ENCODE data around the gene PGAP3. TPM values are rescaled to one million over a fixed set of nuclear protein-coding genes. Genes with fewer than 3 reads are reported as not detected.
A peak's percentile ranks its signal among the peaks of the same experiment; 100 is the strongest.

PGAP3 gene
- total and polyA plus RNA-seq, 2 of the 4 experiments (the other 2 are of a cell fraction), result 4.3 to 9.8 TPM

DNA sequence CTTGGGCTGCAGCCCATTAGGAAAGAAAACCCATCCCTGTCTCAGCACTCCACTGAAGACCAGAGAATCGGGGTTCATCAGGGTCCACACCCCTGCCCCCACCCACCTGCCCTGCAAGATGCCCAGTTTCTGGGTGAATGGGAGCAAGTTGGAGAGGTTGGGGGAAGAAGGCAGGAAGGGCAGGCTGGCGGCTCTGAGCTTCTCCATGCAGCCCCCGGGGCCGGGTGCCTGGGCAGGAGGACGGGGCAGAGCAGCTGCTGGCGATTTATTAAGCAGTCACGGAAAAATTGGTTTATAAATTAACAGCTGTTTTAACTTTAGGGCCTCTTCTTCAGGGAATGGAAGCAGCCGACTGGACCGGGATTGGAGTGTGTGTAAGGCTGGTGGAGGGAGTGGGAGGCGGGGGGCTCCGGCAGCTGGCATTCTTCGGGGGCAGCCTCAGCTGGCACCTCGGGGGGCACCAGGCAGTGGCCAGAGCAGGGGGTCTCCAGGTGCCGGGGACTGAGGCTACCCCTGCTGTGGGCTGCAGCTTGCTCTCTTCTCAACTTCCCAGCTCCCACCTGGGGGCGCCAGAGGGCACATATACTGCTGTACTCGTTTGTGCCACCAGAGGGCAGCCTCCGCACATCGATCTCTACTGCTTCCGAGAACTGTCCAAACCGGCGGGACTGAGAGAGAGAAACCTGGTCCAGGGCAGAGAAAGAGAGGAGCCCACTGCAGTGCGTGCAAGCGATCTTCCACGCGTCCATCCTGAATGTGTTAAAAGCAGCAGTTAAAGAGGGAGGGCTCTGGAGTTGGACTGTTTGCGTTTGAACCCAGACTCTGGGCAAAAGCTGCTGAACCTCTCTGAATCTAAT lies 66.1 kb downstream of the PGAP3 start:
- Histone ChIP-seq H3K14ac (replicated peaks; ENCODE audit: low read depth, low read length) (no peak overlapping the region), H2AK9ac (replicated peaks; ENCODE audit: low read depth, low read length, poor library complexity) (peak overlapping the region; percentile 77), H3K56ac (ENCODE audit: extremely low read depth, insufficient read depth, low read length) (no peak overlapping the region), H4K8ac (ENCODE audit: low read depth in 2 of 2, low read length in 2 of 2) (no peak overlapping the region), H3K27ac (ENCODE audit: insufficient read depth, low read length) (no peak overlapping the region), H3K4me3 (ENCODE audit: insufficient read depth, low read depth, low read length) (no peak overlapping the region), H4K91ac (ENCODE audit: insufficient read depth, low read depth, low read length) (no peak overlapping the region), H2BK5ac (ENCODE audit: low read depth, low read length, poor library complexity, severe bottlenecking) (no peak overlapping the region), H4K5ac (ENCODE audit: low read depth, low read length) (no peak overlapping the region), H3K23ac (ENCODE audit: low read depth, low read length) (no peak overlapping the region; the same call in 1 of the 2 replicates), H2BK20ac (ENCODE audit: low read depth, low read length) (no peak overlapping the region), H3K4me1 (ENCODE audit: control insufficient read depth, insufficient read depth, low read length) (peaks cover 1% of the 10 kb centered on the region; the same call in 1 of the 2 replicates), H2BK15ac (ENCODE audit: low read depth, low read length) (no peak overlapping the region), H2AK5ac (ENCODE audit: low read depth, low read length) (no peak overlapping the region), H4K20me1 (ENCODE audit: insufficient read depth, low read length) (no peaks in the 10 kb centered on the region), H3K4ac (ENCODE audit: low read depth, low read length) (no peak overlapping the region), H3K9me3 (ENCODE audit: control insufficient read depth, insufficient read depth, low read length) (no peaks in the 10 kb centered on the region), H3K4me2 (ENCODE audit: low read depth, low read length) (peak overlapping the region; percentile 74), H3K9ac (ENCODE audit: low read depth, low read length) (0 out of 2 replicates have a peak overlapping the region, but pooled peaks have one; percentile 3), H3K18ac (ENCODE audit: low read depth, low read length) (no peak overlapping the region), H2AFZ (replicated peaks; ENCODE audit: low read length, poor library complexity) (peak overlapping the region; percentile 85), H3K79me1 (ENCODE audit: low read depth in 1 of 2, low read length in 2 of 2) (no peaks in the 10 kb centered on the region), H3K27me3 (ENCODE audit: control insufficient read depth, insufficient read depth, low read length) (peaks cover 51% of the 10 kb centered on the region), H2BK120ac (ENCODE audit: low read depth, low read length) (no peak overlapping the region), H3K9me1 (ENCODE audit: insufficient read depth, low read length) (no peaks in the 10 kb centered on the region), H3K36me3 (ENCODE audit: control insufficient read depth, insufficient read depth, low read length) (no peaks in the 10 kb centered on the region)
- in situ Hi-C loops (cut with MboI; ENCODE audit: low sequenced_read_pairs) (loop anchor here (5.0 kb wide), 1 partner anchor 79 kb away; no protein-coding TSS in a partner anchor), intact Hi-C loops (cut with micrococcal nuclease) (loop anchor here (1.0 to 10.0 kb wide), 3 partner anchors 51 to 363 kb away; partner anchors contain the start of gene PSMD3), dilution Hi-C loops (cut with HindIII; ENCODE audit: low sequenced_read_pairs, unreplicated experiment) (no loop called here)
- ATAC-seq (ENCODE audit: low read depth), result peak; percentile 79
- peak; percentile 69 for DNase-seq
- ChIA-PET CTCF (interaction anchor here (0.6 to 1.3 kb wide), 20 partner anchors 9 to 493 kb away, joined by 3 to 11 read pairs (median 4); partner anchors contain the start of genes MIEN1, PGAP3 and TCAP), POLR2A (ENCODE audit: unreplicated experiment) (no interaction called here)
- BruUV-seq (replicated peaks), result no TSS peak
- WGBS, 2 experiments (ENCODE audit: extremely low coverage in 2 of 2, insufficient read length in 1 of 2), result 8% methylated on average over 11 of the region's 26 CpGs; no CpG with 5 or more reads in 1 of the 2 experiments
- TF ChIP-seq SMC3 (IDR thresholded peaks at IDR 0.05; ENCODE audit: low read depth, low read length) (peak; percentile 97), CHD1 (IDR thresholded peaks at IDR 0.05; ENCODE audit: low read depth, low read length) (no peak), MAFK (IDR thresholded peaks at IDR 0.05; ENCODE audit: low read depth, low read length) (no peak; the same call in 1 of the 2 replicates), MAZ (IDR thresholded peaks at IDR 0.05; ENCODE audit: borderline replicate concordance, low read depth, low read length) (peak; percentile 35; the same call in 1 of the 2 replicates), ELK1 (IDR thresholded peaks at IDR 0.05; ENCODE audit: borderline replicate concordance, low read depth, low read length) (no peak), CEBPB (IDR thresholded peaks at IDR 0.05; ENCODE audit: low read depth, low read length) (no peak), NFE2L2 (IDR thresholded peaks at IDR 0.05; ENCODE audit: low read depth, low read length) (no peak), RFX5 (IDR thresholded peaks at IDR 0.05; ENCODE audit: low read depth, low read length) (no peak), MXI1 (IDR thresholded peaks at IDR 0.05; ENCODE audit: borderline replicate concordance, low read depth, low read length) (no peak), RAD21 (IDR thresholded peaks at IDR 0.05; ENCODE audit: low read length) (peak; percentile 93), FOS (IDR thresholded peaks at IDR 0.05; ENCODE audit: low read depth, low read length) (no peak), RCOR1 (IDR thresholded peaks at IDR 0.05; ENCODE audit: insufficient replicate concordance, low read length) (no peak), POLR2A (IDR thresholded peaks at IDR 0.05; ENCODE audit: low read depth, low read length) (no peak), BHLHE40 (IDR thresholded peaks at IDR 0.05; ENCODE audit: low read depth, low read length) (no peak)
- TF ChIP-seq, protein P1, sequence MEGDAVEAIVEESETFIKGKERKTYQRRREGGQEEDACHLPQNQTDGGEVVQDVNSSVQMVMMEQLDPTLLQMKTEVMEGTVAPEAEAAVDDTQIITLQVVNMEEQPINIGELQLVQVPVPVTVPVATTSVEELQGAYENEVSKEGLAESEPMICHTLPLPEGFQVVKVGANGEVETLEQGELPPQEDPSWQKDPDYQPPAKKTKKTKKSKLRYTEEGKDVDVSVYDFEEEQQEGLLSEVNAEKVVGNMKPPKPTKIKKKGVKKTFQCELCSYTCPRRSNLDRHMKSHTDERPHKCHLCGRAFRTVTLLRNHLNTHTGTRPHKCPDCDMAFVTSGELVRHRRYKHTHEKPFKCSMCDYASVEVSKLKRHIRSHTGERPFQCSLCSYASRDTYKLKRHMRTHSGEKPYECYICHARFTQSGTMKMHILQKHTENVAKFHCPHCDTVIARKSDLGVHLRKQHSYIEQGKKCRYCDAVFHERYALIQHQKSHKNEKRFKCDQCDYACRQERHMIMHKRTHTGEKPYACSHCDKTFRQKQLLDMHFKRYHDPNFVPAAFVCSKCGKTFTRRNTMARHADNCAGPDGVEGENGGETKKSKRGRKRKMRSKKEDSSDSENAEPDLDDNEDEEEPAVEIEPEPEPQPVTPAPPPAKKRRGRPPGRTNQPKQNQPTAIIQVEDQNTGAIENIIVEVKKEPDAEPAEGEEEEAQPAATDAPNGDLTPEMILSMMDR (conservative IDR thresholded peaks at IDR 0.05; ENCODE audit: low read depth, low read length), result peak; percentile 100; the same call in 1 of the 2 replicates

All from IMR-90 (cell line).